PC-3 (cell line): ENCODE data around the gene TGFB2. TPM values are rescaled to one million over a fixed set of nuclear protein-coding genes. Genes with fewer than 3 reads are reported as not detected.

ENCODE experiments used
- ATAC-seq: fragments of 200-7000 bp; cut with Tn5 transposase; 2 replicates; pipeline ENCODE4 v1.9.1; 2020; ENCODE audit warnings: mild to moderate bottlenecking, moderate library complexity
- BruUV-seq: library from RNA; stranded (reverse); fragments of 400-500 nt; replicated peaks from 2 replicates; lab custom pipeline; 2021; lab: Mats Ljungman, UMichigan
- CTCF ChIA-PET: fragments of 300-600 bp; sonication (Branson Sonifier 250); formaldehyde crosslinking; loops from one replicate; lab custom pipeline; 2022; ENCODE audit warnings: antibody characterized with exemption; lab: Charles Lee
- POLR2A ChIA-PET: fragments of 300-600 bp; sonication (Branson Sonifier 250); formaldehyde crosslinking; loops from one replicate; lab custom pipeline; 2022; ENCODE audit warnings: antibody characterized with exemption; ENCODE audit not compliant: unreplicated experiment; lab: Charles Lee
- DNase-seq: peaks from one replicate; pipeline ENCODE4 v3.0.0-alpha.2; 2015
- H2AFZ ChIP-seq: fragments of 300-600 bp; sonication (generic); 2 replicates; pipeline ENCODE4 v1.6.0; 2016; ENCODE audit warnings: antibody characterized with exemption, low read length
- H3F3A ChIP-seq: fragments of 300-600 bp; sonication (generic); one replicate; pipeline ENCODE4 v1.6.0; 2017; ENCODE audit warnings: antibody characterized with exemption, low read length, control low read depth, mild to moderate bottlenecking; ENCODE audit not compliant: unreplicated experiment
- H3K27ac ChIP-seq: fragments of 300-600 bp; sonication (generic); 2 replicates; pipeline ENCODE4 v1.5.1; 2016; ENCODE audit warnings: mild to moderate bottlenecking, low read length
- H3K27me3 ChIP-seq: fragments of 300-600 bp; sonication (generic); 2 replicates; pipeline ENCODE4 v1.6.1; 2016; ENCODE audit warnings: low read length, mixed read lengths
- H3K36me3 ChIP-seq: fragments of 300-600 bp; sonication (generic); 2 replicates; pipeline ENCODE4 v1.6.1; 2016; ENCODE audit warnings: low read depth, mixed run types, low read length, mixed read lengths
- H3K4me1 ChIP-seq: fragments of 300-600 bp; sonication (generic); 2 replicates; pipeline ENCODE4 v1.5.1; 2016; ENCODE audit warnings: low read length; ENCODE audit not compliant: insufficient read depth
- H3K4me2 ChIP-seq: fragments of 300-600 bp; sonication (generic); 2 replicates; pipeline ENCODE4 v1.6.0; 2016; ENCODE audit warnings: low read length
- H3K4me3 ChIP-seq: fragments of 300-600 bp; sonication (generic); 2 replicates; pipeline ENCODE4 v1.5.1; 2016; ENCODE audit warnings: mild to moderate bottlenecking, low read length, mixed read lengths
- H3K79me2 ChIP-seq: fragments of 300-600 bp; sonication (generic); 2 replicates; pipeline ENCODE4 v1.6.1; 2017; ENCODE audit warnings: low read length, mixed read lengths
- H3K9ac ChIP-seq: fragments of 300-600 bp; sonication (generic); 2 replicates; pipeline ENCODE4 v1.6.0; 2016; ENCODE audit warnings: mild to moderate bottlenecking, low read length
- H3K9me2 ChIP-seq: fragments of 300-600 bp; sonication (generic); replicated peaks from 2 replicates; pipeline ENCODE4 v1.6.1; 2016; ENCODE audit warnings: mixed run types, low read length, mixed read lengths
- H3K9me3 ChIP-seq: fragments of 300-600 bp; sonication (generic); 2 replicates; pipeline ENCODE4 v1.6.1; 2016; ENCODE audit warnings: low read length, mixed read lengths
- H4K20me1 ChIP-seq: fragments of 300-600 bp; sonication (generic); 2 replicates; pipeline ENCODE4 v1.6.1; 2016; ENCODE audit warnings: low read length, mixed read lengths
- CTCF ChIP-seq: fragments of 300-600 bp; sonication (generic); conservative IDR thresholded peaks from 2 replicates; pipeline ENCODE4 v1.5.1; 2017; ENCODE audit warnings: antibody characterized with exemption, low read depth, mild to moderate bottlenecking, low read length
- EZH2 ChIP-seq: fragments of 300-600 bp; sonication (generic); IDR thresholded peaks from one replicate; pipeline ENCODE4 v1.6.1; 2017; ENCODE audit warnings: antibody characterized with exemption, mild to moderate bottlenecking, low read length; ENCODE audit not compliant: unreplicated experiment
- EZH2phosphoT487 ChIP-seq: fragments of 300-600 bp; sonication (generic); IDR thresholded peaks from 2 replicates; pipeline ENCODE4 v1.6.1; 2018; ENCODE audit warnings: mild to moderate bottlenecking, antibody characterized with exemption, low read length, borderline replicate concordance
- intact Hi-C: fragments of 100-400 bp; cut with micrococcal nuclease; formaldehyde crosslinking; loops from 2 replicates; pipeline ENCODE4 v1.9.0; 2023
- total RNA-seq: library from RNA; depleted of rRNA; stranded (reverse); fragments of >200 nt; gene quantifications from 2 replicates; pipeline ENCODE4 v1.2.3, GENCODE V29; 2014

TGFB2 gene
- total RNA-seq, 1 experiment from 2014 or later, result 50.3 TPM

DNA sequence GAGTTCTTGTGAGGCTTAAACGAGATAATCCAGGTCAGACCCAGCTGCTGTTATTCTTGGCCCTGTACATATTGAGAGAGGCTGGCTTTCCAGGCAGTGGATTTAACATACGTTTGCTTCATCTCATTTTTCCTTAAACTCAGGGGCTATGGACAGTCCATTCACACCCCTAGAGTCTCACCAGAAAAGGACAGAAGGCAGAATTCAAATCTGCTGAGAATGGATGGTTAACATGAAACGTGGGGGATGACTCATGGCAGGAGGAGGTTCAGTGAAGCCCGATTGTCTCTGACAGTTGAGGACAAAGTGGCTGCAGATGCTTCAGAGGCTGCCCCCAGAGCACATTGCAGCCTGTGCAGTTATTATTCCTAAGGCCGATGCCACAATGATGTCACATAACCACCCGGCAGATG is 39.5 kb downstream of the TGFB2 start:
- Histone ChIP-seq H3K79me2 (peaks cover 88% of the 10 kb centered on the region), H3K27ac (peak overlapping the region; percentile 91), H3F3A (peaks cover 12% of the 10 kb centered on the region), H3K4me1 (peaks cover 58% of the 10 kb centered on the region), H3K4me3 (peak overlapping the region; percentile 28), H4K20me1 (no peaks in the 10 kb centered on the region), H2AFZ (no peak overlapping the region), H3K9ac (peak overlapping the region; percentile 85), H3K36me3 (peaks cover 21% of the 10 kb centered on the region; the same call in 1 of the 2 replicates), H3K4me2 (peak overlapping the region; percentile 64), H3K27me3 (no peaks in the 10 kb centered on the region), H3K9me3 (no peaks in the 10 kb centered on the region), H3K9me2 (no peaks in the 10 kb centered on the region)
- CTCF ChIA-PET, result no interaction called here
- intact Hi-C loops, result loop anchor here (5.0 kb wide), 2 partner anchors 513 to 563 kb away; no protein-coding TSS in a partner anchor
- ATAC-seq, result peak; percentile 8; the same call in 1 of the 2 replicates
- peak; percentile 84 for DNase-seq
- TF ChIP-seq EZH2phosphoT487 (no peak), EZH2 (no peak), CTCF (0 out of 2 replicates have a peak, but pooled peaks have one; percentile 14)
- BruUV-seq, result no TSS peak
- POLR2A ChIA-PET, result no interaction called here

- ATAC-seq (no peak), DNase-seq (no peak)
- BruUV-seq, result no TSS peak
- TF ChIP-seq CTCF, result no peak
- no peak for TF ChIP-seq EZH2phosphoT487
- TF ChIP-seq EZH2, result no peak
- Histone ChIP-seq H3K9me3 (no peaks in the 10 kb centered on the region), H4K20me1 (no peaks in the 10 kb centered on the region), H3K9me2 (no peaks in the 10 kb centered on the region), H3K36me3 (peaks cover 33% of the 10 kb centered on the region), H3K4me2 (no peak overlapping the region), H3K27me3 (no peaks in the 10 kb centered on the region), H2AFZ (no peak overlapping the region), H3F3A (peaks cover 6% of the 10 kb centered on the region), H3K79me2 (peaks cover 96% of the 10 kb centered on the region), H3K27ac (no peak overlapping the region), H3K4me1 (peaks cover 32% of the 10 kb centered on the region), H3K4me3 (no peak overlapping the region), H3K9ac (no peak overlapping the region)
- CTCF ChIA-PET, result no interaction called here
- POLR2A ChIA-PET, result interaction anchor here (0.5 kb wide), 1 partner anchor 864 kb away, joined by 8 read pairs; no protein-coding TSS in a partner anchor
- intact Hi-C loops, result no loop called here
These were observed 43.5 kb downstream of the TGFB2 start for GRCh38 chr1:218388591-218388990.

- intact Hi-C loops, result no loop called here
- Histone ChIP-seq H3K9ac (no peak overlapping the region), H3K4me1 (peaks cover 15% of the 10 kb centered on the region), H3K4me2 (peak overlapping the region; percentile 0; the same call in 1 of the 2 replicates), H3K4me3 (no peak overlapping the region), H3K79me2 (peaks cover 96% of the 10 kb centered on the region), H2AFZ (no peak overlapping the region), H3F3A (no peaks in the 10 kb centered on the region), H3K27ac (no peak overlapping the region), H3K9me3 (no peaks in the 10 kb centered on the region), H4K20me1 (no peaks in the 10 kb centered on the region), H3K9me2 (no peaks in the 10 kb centered on the region), H3K36me3 (peaks cover 33% of the 10 kb centered on the region), H3K27me3 (no peaks in the 10 kb centered on the region)
- DNase-seq, result peak; percentile 72
- BruUV-seq, result no TSS peak
- POLR2A ChIA-PET, result interaction anchor here (0.6 to 0.7 kb wide), 2 partner anchors 14 to 18 kb away, joined by 3 to 4 read pairs; no protein-coding TSS in a partner anchor
- no peak for TF ChIP-seq EZH2phosphoT487
- no peak for TF ChIP-seq CTCF
- no peak for TF ChIP-seq EZH2
- peak; percentile 67 for ATAC-seq
- CTCF ChIA-PET, result interaction anchor here (0.5 kb wide), 1 partner anchor 88 kb away, joined by 3 read pairs; no protein-coding TSS in a partner anchor
These were observed 45.5 kb downstream of the TGFB2 start for GRCh38 chr1:218390618-218391017.
